Ureter (tissue), 1 donor: ENCODE measurements around the gene ROR2. TPM values are rescaled to one million over a fixed set of nuclear protein-coding genes. Genes with fewer than 3 reads are reported as not detected.
"Not testable (repeated sequence)": the region's sequence is repeated elsewhere in the genome, so short reads cannot be mapped to it uniquely, and the experiment has no call there.

ENCODE experiments used
- DNase-seq: peaks from one replicate; pipeline ENCODE4 v3.0.0-alpha.2; 2020; ENCODE audit warnings: low spot score
- total RNA-seq: library from RNA; stranded (reverse); gene quantifications from one replicate; pipeline ENCODE4 v1.2.4, GENCODE V29; 2023
- donor health status: DM: yes; HTN: yes; CAD: no.

The ROR2 gene
- total RNA-seq, 1 donor from 2014 or later = 16.7 TPM

DNA sequence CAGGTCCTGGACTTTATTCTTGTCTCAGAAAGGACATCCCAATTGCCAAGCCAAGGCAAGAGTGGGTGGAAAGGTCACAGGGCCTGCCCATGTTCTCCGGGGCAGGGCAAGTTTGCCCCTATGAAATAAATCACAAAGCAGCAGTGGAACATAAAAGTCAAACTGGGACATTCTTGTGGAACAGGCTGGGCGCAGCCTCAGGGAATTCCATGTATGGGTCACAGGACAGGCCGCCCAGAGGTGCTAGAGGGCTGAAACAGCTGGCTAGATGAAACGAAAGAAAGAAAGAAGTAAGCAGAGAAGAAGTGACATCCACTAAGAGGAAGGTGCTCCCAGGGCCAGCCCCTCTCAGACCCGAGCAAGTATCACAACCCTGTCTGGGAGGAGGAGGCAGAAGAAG is 307.3 kb downstream of the ROR2 start:
- no peak for DNase-seq

DNA sequence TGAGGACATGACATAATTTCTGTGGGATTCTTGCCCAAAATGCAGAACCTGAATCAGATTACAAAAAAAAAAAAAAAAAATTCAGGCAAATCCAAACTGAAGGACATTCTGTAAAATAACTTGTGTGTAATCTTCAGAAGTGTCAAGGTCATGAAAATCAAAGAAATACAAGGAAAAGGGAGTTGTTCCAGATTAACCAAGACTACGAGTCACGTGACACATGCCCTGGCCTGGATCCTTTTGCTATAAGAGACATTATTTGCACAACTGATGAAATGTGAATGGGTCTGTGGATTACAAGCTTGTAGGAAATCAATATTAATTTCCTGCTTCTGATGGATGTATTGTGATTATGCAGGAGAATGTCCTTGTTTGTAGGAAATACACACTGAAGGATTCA is 309.6 kb downstream of the ROR2 start:
- DNase-seq = no peak

DNA sequence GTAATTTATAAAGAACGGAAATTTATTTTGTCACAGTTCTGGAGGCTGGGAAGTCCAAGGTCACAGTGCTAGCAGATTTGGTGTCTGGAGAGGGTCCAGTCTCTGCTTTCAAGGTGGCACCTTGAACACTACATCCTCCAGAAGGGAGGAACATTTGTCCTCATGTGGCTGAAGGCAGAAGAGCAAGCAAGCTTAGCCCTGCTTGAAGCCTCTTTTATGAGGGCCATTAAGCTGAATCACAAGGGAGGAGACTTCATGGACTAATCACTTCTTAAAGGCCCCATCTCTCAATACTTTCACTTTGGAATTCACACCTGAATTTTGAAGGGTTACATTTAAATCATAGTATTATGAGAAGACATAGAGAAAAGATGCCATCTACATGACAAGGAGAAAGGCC is 311.0 kb downstream of the ROR2 start:
- DNase-seq = no peak

DNA sequence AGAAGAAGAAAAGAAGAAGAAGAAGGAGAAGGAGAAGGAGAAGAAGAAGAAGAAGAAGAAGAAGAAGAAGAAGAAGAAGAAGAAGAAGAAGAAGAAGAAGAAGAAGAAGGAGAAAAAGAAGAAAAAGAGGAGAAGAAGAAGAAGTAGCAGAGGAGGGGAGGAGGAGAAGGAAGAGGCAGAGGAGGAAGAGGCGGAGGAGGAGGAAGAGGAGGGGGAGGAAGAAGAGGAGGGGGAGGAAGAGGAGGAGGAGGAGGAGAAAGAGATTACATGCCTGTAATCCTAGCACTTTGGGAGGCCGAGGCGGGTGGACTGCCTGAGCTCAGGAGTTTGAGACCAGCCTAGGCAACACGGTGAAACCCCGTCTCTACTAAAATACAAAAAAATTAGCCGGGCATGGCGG is 315.2 kb downstream of the ROR2 start:
- not testable (repeated sequence) for DNase-seq

DNA sequence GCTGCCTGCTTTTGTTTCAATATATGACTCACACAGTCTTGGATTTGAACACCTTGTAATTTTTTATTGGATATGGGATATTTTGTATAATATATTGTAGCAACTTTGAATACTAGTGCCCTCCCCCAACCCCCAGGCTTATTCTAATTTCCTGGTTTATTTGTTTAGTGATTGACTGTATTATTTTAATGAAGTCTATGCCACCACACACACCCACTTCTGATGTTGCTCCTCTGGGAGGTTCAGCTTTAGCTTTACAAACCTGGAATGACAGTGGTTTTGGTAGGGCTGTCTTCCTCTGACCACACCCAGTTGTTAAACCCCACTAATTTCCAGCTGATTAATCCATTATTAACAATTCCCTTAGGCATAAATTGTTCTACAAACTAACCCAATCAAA is 320.3 kb downstream of the ROR2 start:
- DNase-seq = no peak

DNA sequence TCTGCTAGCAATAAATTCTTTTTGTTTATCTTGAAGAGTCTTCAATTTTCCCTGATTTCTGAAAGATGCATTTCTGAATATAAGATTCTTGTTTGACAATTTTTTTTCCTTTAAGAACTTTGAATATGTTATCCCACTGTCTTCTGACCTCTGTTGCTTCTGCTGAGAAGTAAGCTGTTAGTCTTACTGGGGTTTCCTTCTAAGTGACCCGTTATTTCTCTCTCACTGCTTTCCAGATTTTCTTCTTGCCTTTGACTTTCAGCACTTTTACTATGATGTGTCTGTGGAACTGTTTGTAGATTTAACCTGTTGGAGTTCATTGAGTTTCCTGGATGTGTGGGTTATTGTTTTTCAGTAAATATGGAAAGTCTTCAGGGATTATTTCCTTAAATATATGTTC is 321.1 kb downstream of the ROR2 start:
- no peak for DNase-seq

DNA sequence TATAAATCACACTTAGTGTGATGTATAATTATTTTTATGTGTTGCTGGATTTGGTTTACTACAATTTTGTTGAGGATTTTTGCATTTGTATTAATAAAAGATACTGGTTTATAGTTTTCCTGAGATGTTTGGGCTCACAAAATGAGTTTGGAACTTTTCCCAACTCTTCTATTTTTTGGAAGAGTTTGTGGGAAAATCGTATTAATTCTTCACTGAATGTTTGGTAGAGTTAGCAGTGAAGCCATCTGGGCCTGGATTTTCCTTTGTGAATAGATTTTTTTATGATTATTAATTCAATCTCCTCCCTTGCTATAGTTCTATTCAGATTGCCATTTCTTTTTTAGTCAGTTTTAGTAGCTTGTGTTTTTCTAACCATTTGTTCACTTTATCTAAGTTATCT is 324.7 kb downstream of the ROR2 start:
- no peak for DNase-seq

DNA sequence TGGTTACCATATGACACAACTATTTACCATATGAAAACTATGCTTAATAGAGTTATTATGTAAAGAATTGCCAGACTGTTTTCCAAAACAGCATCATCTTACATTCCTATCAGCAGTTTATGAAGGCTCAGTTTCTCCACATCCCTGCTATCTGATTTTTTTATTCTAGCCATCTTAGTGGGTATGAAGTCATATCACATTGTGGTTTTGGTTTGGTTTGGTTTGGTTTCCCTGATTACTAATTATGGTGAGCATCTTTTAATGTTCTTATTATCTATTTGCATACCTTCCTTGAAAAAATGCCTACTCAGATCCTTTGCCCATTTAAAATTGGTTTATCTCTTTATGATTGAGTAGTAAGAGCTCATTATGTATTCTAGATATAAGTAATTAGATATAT is 327.0 kb downstream of the ROR2 start:
- no peak for DNase-seq

DNA sequence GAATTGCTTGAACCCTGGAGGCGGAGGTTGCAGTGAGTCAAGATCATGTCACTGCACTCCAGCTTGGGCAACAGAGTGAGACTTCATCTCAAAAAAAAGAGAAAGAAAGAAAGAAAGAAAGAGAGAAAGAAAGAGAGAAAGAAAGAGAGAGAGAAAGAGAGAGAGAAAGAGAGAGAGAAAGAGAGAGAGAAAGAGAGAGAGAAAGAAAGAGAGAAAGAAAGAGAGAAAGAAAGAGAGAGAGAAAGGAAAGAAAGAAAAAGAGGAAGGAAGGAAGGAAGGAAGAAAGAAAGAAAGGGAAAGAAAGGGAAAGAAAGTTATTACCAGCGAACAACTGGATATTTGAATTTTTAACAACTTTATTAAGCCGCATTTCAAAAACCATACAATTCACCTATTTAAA is 327.9 kb downstream of the ROR2 start:
- not testable (repeated sequence) for DNase-seq

DNA sequence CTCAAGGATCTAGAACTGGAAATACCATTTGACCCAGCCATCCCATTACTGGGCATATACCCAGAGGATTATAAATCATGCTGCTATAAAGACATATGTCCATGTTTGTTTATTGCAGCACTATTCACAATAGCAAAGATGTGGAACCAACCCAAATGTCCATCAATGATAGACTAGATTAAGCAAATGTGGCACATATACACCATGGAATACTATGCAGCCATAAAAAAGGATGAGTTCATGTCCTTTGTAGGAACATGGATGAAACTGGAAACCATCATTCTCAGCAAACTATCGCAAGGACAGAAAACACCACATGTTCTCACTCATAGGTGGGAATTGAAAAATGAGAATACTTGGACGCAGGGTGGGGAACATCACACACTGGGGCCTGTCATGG is 336.0 kb downstream of the ROR2 start:
- DNase-seq = not testable (repeated sequence)

DNA sequence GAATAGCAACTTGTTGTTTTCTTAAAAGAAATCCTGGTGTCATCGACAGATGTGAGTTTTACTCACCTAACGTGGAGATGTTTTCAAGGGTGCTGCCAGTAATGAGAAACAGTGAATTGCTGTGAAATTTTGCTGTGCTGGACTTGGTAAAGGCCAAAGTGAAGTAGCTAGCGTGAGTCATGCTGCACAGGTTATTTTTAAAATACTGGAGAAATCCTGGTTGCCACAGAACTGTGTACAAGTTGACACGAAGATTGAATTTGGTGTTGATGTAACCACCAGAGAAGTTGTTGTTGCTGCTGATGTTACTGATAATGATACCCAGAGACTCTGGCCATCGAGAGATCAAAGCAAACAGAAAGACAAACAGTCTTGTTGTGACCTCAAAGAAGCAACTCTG is 338.4 kb downstream of the ROR2 start:
- DNase-seq = no peak

DNA sequence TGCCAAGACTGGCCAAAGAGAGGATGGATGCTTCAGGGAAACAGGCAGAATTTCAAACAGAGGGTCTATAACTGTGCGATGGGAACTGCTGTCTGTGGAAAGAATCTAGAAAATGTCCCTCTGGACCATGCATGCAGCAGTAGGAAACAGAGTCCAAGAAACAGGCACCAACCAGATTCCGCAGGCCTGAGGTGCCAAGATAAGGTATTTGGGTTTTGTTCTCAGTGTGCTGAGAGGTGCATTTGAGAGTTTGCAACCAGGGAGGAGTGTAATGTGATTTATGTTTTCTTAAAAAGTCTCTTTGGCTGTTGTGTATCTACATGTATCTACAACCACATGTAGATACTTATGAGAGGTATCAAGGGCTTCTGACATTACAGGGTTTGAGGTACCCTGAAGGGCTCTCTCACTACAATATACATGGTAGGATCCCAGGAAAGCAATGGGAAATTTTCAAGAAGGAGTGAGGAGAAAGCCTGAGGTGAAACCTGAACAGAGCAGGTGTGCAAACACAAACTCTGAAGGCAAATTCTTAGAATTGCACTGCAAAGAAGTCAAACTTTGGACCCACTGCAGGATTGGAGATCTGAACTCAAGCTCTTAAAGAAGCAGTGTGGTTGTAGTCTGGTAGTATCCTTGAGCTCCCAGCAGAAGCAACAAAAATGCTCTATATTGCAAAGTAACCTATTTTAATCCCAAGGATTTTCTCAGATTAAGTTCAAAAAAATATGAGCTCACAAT is 343.6 kb downstream of the ROR2 start:
- DNase-seq = no peak

DNA sequence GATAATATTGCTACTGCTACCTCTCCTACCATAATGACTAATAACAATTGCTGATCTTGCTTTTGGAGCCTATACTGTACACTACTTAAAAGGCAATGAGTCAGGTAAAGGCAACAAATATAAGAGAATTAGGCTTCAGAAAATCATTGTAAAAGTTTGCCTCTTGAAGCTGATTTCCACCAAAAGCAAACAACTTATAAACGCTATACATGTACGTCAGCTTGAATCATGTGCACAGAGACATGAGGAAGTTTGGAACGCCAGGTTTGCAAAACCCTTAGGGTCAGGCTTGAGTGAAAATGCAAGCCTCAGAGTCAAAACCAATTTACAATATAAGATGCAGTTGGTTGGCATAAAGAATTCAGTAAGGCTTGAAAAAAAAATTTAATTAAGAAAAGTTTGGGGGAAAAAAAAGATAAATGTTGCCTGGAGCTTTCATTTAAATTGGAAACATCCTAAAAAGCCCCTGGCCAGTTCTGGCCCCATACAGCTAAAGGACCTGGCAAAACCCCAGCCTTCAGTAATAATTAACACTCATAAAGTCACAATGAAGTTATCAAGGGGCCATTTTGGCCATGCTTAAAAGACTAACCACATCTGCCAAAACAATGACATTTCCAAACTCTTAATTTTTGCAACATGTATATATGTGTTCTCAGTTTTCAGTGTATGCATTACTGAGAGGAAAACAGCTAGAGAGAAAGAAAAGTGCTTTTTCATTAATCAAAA is 345.4 kb downstream of the ROR2 start:
- DNase-seq = no peak

DNA sequence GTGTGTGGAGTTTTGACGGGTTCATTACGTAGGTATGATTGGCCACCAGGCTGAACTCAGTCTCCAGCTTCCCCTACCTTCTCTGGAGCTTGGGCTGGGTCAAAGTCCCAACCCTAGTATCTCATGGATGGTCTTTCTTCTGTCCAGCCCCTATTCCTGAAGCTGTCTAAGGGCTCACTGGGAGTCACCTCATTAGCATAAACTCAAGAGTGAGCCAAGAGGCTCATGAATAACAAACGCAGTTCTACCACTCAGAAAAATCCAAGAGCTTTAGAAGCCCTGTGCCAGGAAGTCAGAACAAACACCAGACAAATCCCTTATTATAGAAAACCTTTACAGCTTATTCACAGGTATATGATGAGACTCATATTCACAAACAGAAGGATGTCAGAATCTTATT is 346.1 kb downstream of the ROR2 start:
- no peak for DNase-seq

DNA sequence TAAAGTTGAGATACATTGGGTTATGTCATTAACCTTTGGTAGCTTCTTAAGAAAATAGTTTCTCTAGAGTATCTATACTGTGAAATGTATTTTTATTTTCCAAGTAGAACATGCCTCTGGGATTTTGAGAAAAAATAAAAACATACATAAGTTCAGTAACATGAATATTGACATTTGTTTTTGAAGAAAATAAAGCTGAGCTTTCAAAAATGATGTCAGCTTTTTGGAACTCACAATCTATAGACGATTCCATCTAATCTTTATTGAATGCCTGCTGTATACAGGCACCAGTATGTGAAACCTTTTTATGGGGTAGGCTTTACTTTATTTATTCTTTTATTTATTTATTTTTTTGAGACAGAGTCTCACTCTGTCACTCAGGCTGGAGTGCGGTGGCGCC is 350.5 kb downstream of the ROR2 start:
- DNase-seq = no peak

DNA sequence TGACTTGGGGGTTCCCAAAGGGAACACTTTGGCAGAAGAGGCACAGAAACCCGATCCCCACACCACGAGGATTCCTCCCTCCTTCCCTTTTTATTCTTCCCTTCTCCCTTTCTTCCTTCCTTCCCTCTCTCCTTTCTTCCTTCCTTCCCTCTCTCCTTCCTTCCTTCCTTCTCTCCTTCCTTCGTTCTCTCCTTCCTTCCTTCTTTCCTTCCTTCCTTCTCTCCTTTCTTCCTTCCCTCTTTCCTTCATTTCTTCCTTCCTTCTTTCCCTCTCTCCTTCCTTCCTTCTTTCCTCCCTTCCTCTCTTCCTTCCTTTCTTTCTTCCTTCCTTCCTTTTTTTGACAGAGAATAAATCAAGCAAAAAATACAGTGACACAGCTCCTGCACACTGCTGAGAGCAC is 358.4 kb downstream of the ROR2 start:
- no peak for DNase-seq

DNA sequence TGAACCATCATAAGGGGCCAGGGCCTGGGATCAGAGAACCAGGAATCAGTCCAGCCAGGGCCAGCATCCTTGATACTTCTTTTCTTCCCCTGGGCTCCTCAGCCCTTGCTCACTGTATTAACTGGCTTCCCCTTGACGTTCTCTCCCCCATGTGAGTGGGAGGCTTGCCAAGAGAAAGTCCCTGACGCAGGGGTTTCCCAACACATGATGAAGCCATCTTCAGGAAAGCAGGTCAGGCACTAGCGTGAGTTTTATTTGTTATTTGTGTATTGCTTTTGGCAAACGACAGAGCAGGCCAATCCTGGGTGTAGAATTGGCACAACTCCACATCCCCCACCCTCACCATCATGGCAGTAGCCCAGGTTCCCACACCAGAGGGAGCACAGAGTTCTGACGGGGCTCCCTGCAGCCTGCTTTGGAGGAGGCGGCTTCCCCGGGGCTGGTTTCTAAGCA is 360.9 kb downstream of the ROR2 start:
- DNase-seq = peak; percentile 70

DNA sequence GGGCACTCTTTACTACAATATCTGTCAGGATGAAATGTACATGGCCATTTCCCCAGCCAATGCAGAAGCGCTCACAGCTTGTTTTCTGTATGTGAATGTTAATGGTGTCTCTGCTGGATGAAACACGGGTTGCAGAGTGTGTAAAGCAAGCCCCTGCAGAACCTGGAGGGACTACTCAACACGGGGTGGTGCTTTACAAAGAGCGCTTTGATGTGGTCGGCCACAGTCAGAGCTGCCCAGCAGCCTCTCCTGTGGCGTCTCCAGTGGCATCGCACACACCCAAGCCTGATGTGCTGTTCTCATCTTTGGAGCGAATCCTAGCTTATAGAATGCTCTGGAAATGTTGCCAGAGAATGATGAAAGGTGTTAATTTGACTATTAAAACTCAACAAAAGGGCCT is 363.7 kb downstream of the ROR2 start:
- DNase-seq = no peak

DNA sequence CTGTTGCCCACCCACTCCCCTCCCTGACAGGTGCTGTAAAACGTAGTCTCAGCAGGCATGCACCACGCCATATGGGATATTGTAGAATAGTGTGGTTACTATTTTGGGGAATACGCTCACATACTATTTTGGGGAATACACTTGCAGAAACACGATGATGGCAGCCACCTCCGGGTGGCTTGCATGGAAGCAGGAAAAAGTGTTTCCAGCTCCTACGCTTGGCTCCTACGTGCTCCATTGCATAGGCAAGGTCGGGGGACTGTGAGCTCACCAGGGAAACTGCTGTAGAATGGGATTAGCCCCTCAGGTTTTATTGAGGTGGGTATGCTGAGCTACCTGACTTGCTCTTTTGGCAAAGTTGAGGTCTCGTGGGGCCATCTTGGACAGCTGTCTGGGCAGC is 366.1 kb downstream of the ROR2 start:
- DNase-seq = no peak

DNA sequence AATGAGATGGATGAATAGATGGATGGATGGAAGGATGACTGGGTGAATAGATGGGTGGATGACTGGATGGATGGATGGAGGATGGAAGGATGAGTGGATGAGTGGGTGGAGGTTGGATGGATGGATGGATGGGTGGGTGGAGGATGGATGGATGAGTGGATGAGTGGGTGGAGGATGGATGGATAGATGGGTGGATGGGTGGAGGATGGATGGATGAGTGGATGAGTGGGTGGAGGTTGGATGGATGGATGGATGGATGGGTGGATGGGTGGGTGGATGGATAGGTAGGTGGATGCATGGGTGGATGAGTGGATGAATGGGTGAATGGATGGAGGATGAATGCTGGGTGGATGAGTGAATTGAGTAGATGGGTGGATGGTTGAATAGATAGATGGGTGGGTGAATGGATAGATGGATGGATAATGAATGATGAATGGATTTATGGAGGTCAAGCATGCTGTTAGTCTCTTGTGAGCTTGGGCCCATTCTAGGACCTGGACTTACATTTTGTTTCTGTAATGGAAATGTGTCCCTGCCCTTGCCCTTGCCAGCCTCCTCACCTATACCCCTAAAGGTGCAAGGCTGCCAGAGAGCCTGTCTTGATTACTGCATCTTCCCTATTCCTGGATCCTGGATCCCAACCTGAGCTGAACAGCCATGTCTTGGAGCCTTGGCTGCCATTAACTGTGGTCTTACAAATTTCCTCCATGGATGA is 366.7 kb downstream of the ROR2 start:
- no peak for DNase-seq

DNA sequence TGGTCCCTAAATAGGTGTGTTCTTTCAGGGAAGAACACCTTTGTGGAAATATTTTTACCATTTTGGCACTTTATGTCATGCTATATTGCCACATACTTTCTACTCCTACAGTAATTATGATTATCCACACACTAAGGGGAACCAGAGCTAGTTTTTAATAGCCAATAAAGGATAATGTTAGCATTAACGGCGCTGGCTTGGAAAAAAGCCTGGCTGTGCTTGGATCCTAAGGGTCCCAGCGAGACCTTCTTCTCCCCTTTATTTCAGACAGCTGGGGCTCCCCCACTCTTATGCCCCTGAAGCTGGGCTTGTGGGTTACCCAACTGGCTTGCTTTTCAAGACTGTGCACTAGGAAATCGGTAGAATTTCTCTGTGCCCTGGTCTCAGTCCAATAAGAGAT is 367.8 kb downstream of the ROR2 start:
- no peak for DNase-seq

DNA sequence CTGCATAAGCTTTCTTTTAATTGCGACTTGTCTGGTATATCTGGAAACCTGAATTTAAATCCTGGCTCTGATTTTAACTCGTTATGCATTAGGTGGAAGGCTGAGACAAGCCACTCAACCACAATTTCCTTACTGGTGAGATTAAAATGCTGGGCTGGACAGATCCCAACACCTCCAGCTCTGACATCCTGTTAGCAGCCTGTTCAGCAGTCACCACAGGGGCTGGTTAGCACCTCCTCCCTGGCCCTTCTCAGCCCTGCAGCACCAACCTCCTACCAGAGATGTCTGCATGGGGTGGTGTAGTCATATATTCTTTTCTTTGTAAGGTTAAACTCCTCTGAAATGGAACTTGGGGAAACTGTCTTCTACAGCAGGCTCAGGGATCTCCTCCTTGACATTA is 369.9 kb downstream of the ROR2 start:
- no peak for DNase-seq

DNA sequence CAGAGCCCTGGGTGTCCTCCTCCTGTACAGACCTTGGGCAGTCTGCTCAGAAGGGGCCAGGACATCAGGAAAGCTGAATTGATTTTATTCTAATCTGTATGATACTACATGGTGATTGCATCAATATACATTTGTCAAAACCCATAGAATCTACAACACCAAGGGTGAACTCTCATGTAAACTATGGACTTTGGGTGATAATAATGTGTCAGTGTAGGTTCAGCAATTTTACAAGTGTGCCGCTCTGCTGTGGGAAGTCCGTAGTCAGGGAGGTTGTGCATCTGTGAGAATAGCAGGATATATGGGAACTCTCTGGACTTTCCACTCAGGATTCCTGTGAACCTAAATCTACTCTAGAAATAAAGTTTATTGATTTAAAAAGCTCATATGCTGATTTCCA is 371.1 kb downstream of the ROR2 start:
- DNase-seq = no peak
